ENCODE data around the gene HSD17B12. TPM values are rescaled to one million over a fixed set of nuclear protein-coding genes. Genes with fewer than 3 reads are reported as not detected.

Gene HSD17B12
- 100 to 1,000 TPM in 2 of 4 donors, 10 to 100 TPM in 2; 27.9 to 161 (median 99.8) TPM for total RNA-seq

- peak; percentile 98 for DNase-seq
- no peaks in the 10 kb centered on the region for H3K4me1 ChIP-seq
- no peaks in the 10 kb centered on the region for H3K27me3 ChIP-seq
- peak within 1 kb of the TSS; percentile 80 to 92 for H3K4me3 ChIP-seq
- no peaks in the 10 kb centered on the region for H3K9me3 ChIP-seq
- peak within 1 kb of the TSS; percentile 88 for H3K27ac ChIP-seq
- TF ChIP-seq POLR2A (IDR thresholded peaks at IDR 0.05) (peak; percentile 72 to 83), CTCF (IDR thresholded peaks at IDR 0.05) (peak in 1 of 4 experiments; percentile 5)
- H3K36me3 ChIP-seq = no peaks in the 10 kb centered on the region
- intact Hi-C loops (cut with DNase I; ENCODE audit: low total_unique reads) = no loop called here
Observed at GRCh38 chr11:43680521-43681400, at the start of gene HSD17B12. TSS of gene HSD17B12 (plus strand) at chr11:43680738. CDS start at chr11:43680828, 90 bp downstream.

GRCh38 chr11:43631732-43632131, 48.8 kb upstream of the HSD17B12 start:
- Histone ChIP-seq H3K4me1 (no peaks in the 10 kb centered on the region), H3K27ac (no peak overlapping the region), H3K27me3 (peaks cover 0 to 11% of the 10 kb centered on the region in 2 donors), H3K4me3 (no peak overlapping the region), H3K36me3 (no peaks in the 10 kb centered on the region), H3K9me3 (no peaks in the 10 kb centered on the region)
- no peak for DNase-seq
- TF ChIP-seq POLR2A (IDR thresholded peaks at IDR 0.05) (no peak), CTCF (IDR thresholded peaks at IDR 0.05) (no peak)
- intact Hi-C loops (cut with DNase I; ENCODE audit: low total_unique reads) = no loop called here

GRCh38 chr11:43632181-43632580, 48.4 kb upstream of the HSD17B12 start:
- H3K4me3 ChIP-seq = no peak overlapping the region
- no peaks in the 10 kb centered on the region for H3K36me3 ChIP-seq
- no peaks in the 10 kb centered on the region for H3K9me3 ChIP-seq
- intact Hi-C loops (cut with DNase I; ENCODE audit: low total_unique reads) = no loop called here
- no peak for DNase-seq
- H3K27ac ChIP-seq = no peak overlapping the region
- TF ChIP-seq POLR2A (IDR thresholded peaks at IDR 0.05) = no peak
- TF ChIP-seq CTCF (IDR thresholded peaks at IDR 0.05) = no peak
- H3K4me1 ChIP-seq = no peaks in the 10 kb centered on the region
- peaks cover 0 to 8% of the 10 kb centered on the region in 2 donors for H3K27me3 ChIP-seq

- no peak for TF ChIP-seq CTCF (IDR thresholded peaks at IDR 0.05)
- TF ChIP-seq POLR2A (IDR thresholded peaks at IDR 0.05) = no peak
- H3K4me3 ChIP-seq = no peak overlapping the region
- peaks cover 0 to 21% of the 10 kb centered on the region in 2 donors for H3K27me3 ChIP-seq
- no peaks in the 10 kb centered on the region for H3K4me1 ChIP-seq
- no peak for DNase-seq
- H3K36me3 ChIP-seq = no peaks in the 10 kb centered on the region
- intact Hi-C loops (cut with DNase I; ENCODE audit: low total_unique reads) = no loop called here
- H3K9me3 ChIP-seq = no peaks in the 10 kb centered on the region
- no peak overlapping the region for H3K27ac ChIP-seq
Observed at GRCh38 chr11:43638717-43639116, 41.8 kb upstream of the HSD17B12 start.

- Histone ChIP-seq H3K27me3 (peaks cover 0 to 21% of the 10 kb centered on the region in 2 donors), H3K36me3 (no peaks in the 10 kb centered on the region), H3K4me3 (no peak overlapping the region), H3K9me3 (no peaks in the 10 kb centered on the region), H3K27ac (no peak overlapping the region), H3K4me1 (no peaks in the 10 kb centered on the region)
- no peak for DNase-seq
- TF ChIP-seq CTCF (IDR thresholded peaks at IDR 0.05) (no peak), POLR2A (IDR thresholded peaks at IDR 0.05) (no peak)
- intact Hi-C loops (cut with DNase I; ENCODE audit: low total_unique reads) = no loop called here
Observed at GRCh38 chr11:43639224-43639623, 41.3 kb upstream of the HSD17B12 start.
